Measurements from ENCODE around the gene SCIN. TPM values are rescaled to one million over a fixed set of nuclear protein-coding genes. Genes with fewer than 3 reads are reported as not detected.
A peak's percentile ranks its signal among the peaks of the same experiment; 100 is the strongest.

SCIN gene
- total and polyA plus RNA-seq, 4 donors, result 4.5 to 24.7 (median 11.4) TPM

DNA sequence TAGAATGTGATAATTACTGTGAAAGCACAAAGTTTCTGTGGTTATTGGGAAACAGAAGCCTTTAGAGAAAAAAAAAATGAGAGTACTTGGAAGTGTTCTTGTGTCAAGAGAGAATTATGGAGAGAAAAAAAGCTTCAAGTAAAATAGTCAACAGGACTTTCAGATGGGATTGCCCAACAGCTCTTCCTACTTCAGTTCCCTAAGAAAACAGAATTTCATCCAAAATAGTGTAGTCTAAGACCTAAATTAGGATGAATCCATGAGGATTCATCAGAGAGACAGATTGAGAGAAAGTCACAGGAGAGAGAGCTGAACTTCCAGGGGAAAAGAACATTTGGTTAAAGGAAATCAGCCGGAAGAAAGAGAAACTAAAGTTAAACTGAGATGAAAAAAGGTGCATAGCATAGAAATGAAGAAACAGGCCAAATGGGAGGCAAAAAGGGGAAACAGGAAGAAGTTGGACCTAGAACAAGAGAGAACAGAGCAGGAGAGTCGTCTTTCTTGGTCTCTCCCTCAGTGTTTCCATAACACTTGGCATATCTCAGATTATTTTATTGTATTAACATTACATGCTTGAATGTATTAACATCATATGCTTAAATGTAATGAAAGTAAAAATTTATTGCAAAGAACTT lies 2.5 kb downstream of the SCIN start:
- peaks cover 0 to 12% (median 0%) of the 10 kb centered on the region in 5 donors for H3K4me1 ChIP-seq (ENCODE audit: control insufficient read depth in 5 of 5, insufficient read depth in 5 of 5, low read length in 5 of 5)
- no peak overlapping the region for H3K9ac ChIP-seq (ENCODE audit: insufficient read depth in 1 of 2, low read length in 2 of 2)
- no peak for ATAC-seq (ENCODE audit: insufficient read depth, low FRiP score)
- H3K36me3 ChIP-seq (ENCODE audit: control insufficient read depth in 4 of 4, insufficient read depth in 4 of 4, low read length in 4 of 4), result no peaks in the 10 kb centered on the region
- peaks cover 0 to 34% (median 30%) of the 10 kb centered on the region in 3 donors for H3K27me3 ChIP-seq (ENCODE audit: control insufficient read depth in 3 of 3, insufficient read depth in 3 of 3, low read length in 2 of 3)
- no peaks in the 10 kb centered on the region for H3K9me3 ChIP-seq (ENCODE audit: control insufficient read depth in 4 of 4, insufficient read depth in 3 of 4, low read length in 3 of 4)
- H3K27ac ChIP-seq (ENCODE audit: low read depth in 1 of 2, low read length in 1 of 2), result no peak overlapping the region
- WGBS, 2 donors, result 22 to 44% methylated on average over 2 of the region's 2 CpGs
- no peak overlapping the region for H3K4me3 ChIP-seq
- TF ChIP-seq, protein P1, sequence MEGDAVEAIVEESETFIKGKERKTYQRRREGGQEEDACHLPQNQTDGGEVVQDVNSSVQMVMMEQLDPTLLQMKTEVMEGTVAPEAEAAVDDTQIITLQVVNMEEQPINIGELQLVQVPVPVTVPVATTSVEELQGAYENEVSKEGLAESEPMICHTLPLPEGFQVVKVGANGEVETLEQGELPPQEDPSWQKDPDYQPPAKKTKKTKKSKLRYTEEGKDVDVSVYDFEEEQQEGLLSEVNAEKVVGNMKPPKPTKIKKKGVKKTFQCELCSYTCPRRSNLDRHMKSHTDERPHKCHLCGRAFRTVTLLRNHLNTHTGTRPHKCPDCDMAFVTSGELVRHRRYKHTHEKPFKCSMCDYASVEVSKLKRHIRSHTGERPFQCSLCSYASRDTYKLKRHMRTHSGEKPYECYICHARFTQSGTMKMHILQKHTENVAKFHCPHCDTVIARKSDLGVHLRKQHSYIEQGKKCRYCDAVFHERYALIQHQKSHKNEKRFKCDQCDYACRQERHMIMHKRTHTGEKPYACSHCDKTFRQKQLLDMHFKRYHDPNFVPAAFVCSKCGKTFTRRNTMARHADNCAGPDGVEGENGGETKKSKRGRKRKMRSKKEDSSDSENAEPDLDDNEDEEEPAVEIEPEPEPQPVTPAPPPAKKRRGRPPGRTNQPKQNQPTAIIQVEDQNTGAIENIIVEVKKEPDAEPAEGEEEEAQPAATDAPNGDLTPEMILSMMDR (IDR thresholded peaks at IDR 0.05; ENCODE audit: control extremely low read depth, extremely low read depth), result no peak
- peak in 1 of 3 donors; percentile 19 for DNase-seq

DNA sequence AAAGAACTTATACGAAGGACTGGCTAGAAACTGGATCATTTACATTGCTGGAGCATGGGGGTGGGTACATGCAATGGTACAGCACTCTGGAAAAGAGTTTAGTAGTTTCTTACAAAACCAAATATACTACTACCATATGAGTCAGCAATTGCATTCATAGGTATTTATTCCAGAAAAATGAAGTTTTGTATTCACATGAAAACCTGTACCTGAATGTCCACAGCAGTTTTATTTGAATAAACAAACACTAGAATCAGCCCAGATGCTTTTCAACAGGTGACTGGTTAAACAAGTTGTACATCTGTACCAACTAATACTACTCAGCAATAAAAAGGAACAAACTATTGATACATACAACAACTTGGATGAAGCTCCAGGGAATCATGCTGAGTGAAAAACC lies 3.4 kb downstream of the SCIN start:
- Histone ChIP-seq H3K4me3 (no peak overlapping the region), H3K36me3 (ENCODE audit: control insufficient read depth in 4 of 4, insufficient read depth in 4 of 4, low read length in 4 of 4) (no peaks in the 10 kb centered on the region), H3K9me3 (ENCODE audit: control insufficient read depth in 4 of 4, insufficient read depth in 3 of 4, low read length in 3 of 4) (no peaks in the 10 kb centered on the region), H3K4me1 (ENCODE audit: control insufficient read depth in 5 of 5, insufficient read depth in 5 of 5, low read length in 5 of 5) (peaks cover 0 to 12% (median 0%) of the 10 kb centered on the region in 5 donors), H3K9ac (ENCODE audit: insufficient read depth in 1 of 2, low read length in 2 of 2) (no peak overlapping the region), H3K27ac (ENCODE audit: low read depth in 1 of 2, low read length in 1 of 2) (no peak overlapping the region), H3K27me3 (ENCODE audit: control insufficient read depth in 3 of 3, insufficient read depth in 3 of 3, low read length in 2 of 3) (peaks cover 0 to 30% (median 27%) of the 10 kb centered on the region in 3 donors)
- DNase-seq (no peak), ATAC-seq (ENCODE audit: insufficient read depth, low FRiP score) (no peak)
- 72 to 86% methylated on average over 1 of the region's 1 CpG for WGBS, 2 donors
- TF ChIP-seq, protein P1 (IDR thresholded peaks at IDR 0.05; ENCODE audit: control extremely low read depth, extremely low read depth), result no peak

- no peaks in the 10 kb centered on the region for H3K4me1 ChIP-seq (ENCODE audit: control insufficient read depth in 5 of 5, insufficient read depth in 5 of 5, low read length in 5 of 5)
- no peaks in the 10 kb centered on the region for H3K9me3 ChIP-seq (ENCODE audit: control insufficient read depth in 4 of 4, insufficient read depth in 3 of 4, low read length in 3 of 4)
- H3K27me3 ChIP-seq (ENCODE audit: control insufficient read depth in 3 of 3, insufficient read depth in 3 of 3, low read length in 2 of 3), result peaks cover 0 to 3% (median 0%) of the 10 kb centered on the region in 3 donors
- DNase-seq (no peak), ATAC-seq (ENCODE audit: insufficient read depth, low FRiP score) (no peak)
- H3K9ac ChIP-seq (ENCODE audit: insufficient read depth in 1 of 2, low read length in 2 of 2), result no peak overlapping the region
- no peak overlapping the region for H3K27ac ChIP-seq (ENCODE audit: low read depth in 1 of 2, low read length in 1 of 2)
- H3K4me3 ChIP-seq, result no peak overlapping the region
- WGBS, 2 donors, result 84 to 92% methylated on average over 8 of the region's 8 CpGs
- TF ChIP-seq, protein P1 (IDR thresholded peaks at IDR 0.05; ENCODE audit: control extremely low read depth, extremely low read depth), result no peak
- no peaks in the 10 kb centered on the region for H3K36me3 ChIP-seq (ENCODE audit: control insufficient read depth in 4 of 4, insufficient read depth in 4 of 4, low read length in 4 of 4)
Observed at GRCh38 chr7:12578930-12579640, 8.6 kb downstream of the SCIN start.

All from lung (tissue), 12 donors.